ENCODE measurements around the gene ZCRB1.
A peak's percentile ranks its signal among the peaks of the same experiment; 100 is the strongest.
"Not testable (repeated sequence)": the region's sequence is repeated elsewhere in the genome, so short reads cannot be mapped to it uniquely, and the experiment has no call there.

ZCRB1 gene

DNA sequence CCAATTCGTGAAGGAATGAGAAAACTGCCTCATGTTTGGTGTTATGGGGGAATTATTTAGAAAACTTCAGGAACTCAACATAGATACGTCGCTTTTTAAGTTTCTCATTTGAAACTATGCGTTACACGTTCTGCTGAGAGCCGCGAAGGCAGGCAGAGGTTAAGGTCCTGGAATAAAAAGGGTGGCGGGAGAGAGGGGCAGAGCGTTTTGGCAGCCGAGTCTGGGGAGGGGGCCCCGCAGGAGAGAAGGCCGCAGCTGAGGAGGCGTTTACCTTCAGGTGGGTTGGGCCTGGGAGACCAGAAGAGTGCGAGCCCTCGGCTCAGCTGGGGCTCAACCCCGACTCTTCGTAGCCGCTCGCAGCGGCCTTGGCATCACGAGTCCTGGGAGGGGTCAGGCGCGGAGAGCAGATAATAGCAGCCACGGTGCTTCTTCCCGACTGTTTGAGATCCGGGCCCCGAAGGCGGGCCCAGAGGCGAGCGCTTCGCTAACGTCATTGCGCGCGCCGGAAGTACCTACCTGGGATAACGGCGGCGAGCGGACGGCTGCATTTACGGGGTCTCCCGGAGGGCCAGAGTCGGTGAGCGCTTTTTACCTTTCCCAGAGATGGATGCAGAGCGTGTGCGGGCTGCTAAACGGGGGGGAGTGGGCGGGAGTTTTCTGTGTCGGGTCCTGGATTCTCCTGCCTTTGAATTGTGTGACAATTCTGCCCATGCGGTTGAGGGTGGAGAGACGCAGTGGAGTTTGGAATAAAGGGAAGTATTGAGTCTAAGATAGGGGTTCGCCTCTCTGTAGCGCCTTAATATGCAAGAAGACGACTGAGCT, at the start of gene ZCRB1, which contains the start of gene PPHLN1:
TSS of gene ZCRB1 (minus strand) at position 442 of the 822 bp plus-strand sequence. CDS start 1,992 bp downstream, outside the sequence.
TSS of gene PPHLN1 (plus strand) at position 515 of the 822 bp plus-strand sequence. CDS start 9,736 bp downstream, outside the sequence.
- DNase-seq, result peak; percentile 91

- DNase-seq, result no peak
These were observed 47.8 kb upstream of the ZCRB1 start for GRCh38 chr12:42373669-42374068.

DNA sequence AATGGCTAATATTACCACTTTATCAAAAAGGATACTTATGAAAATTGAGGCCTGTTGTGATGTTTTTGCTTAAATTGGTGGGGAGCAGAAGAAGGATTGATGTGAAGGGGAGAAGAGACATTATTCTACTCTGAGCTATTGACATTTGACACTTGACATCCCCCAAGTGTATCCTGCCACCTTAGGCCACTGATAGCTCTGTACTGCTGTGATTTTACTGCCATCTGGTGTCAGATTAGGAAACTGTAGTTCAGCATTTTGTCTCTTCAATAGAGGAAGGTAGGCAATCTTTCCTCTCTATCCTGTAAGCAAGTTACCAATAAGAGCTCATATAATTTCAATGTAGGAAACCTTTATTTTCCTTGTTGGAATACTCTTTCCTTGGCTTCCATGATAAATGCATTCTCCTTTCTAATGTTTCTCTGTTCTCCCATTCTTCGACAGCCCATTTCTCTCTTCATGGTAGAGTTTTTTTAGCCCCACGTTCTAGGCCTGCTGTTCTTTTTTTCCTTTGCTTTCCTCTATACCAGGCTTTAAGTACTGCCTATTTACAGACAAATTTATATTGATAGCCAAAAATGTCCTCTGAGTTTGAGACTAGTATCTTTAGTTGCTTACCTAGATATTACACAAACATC, 46.4 kb upstream of the ZCRB1 start:
- peak; percentile 34 for DNase-seq

- no peak for DNase-seq
These were observed 44.1 kb upstream of the ZCRB1 start for GRCh38 chr12:42370013-42370412.

DNA sequence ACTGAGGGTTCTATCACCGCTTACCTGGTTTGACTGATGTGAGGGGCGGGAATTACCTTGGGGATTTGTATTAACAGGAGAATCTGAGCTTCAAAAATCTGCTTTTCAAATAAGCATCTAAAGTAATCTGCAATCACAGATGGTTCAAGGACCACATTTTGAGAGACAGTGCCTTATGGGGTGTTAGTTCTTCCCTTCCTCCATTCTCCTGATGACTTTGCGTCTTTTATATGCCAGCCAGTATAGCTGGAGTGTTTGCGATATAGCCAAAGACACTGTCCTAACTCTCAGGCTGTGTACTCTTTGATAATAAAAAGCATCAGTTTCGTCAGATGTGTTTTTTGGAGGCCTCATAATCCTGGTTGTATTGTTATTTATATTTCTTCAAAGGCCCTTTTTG, 39.6 kb upstream of the ZCRB1 start:
- DNase-seq, result no peak

DNA sequence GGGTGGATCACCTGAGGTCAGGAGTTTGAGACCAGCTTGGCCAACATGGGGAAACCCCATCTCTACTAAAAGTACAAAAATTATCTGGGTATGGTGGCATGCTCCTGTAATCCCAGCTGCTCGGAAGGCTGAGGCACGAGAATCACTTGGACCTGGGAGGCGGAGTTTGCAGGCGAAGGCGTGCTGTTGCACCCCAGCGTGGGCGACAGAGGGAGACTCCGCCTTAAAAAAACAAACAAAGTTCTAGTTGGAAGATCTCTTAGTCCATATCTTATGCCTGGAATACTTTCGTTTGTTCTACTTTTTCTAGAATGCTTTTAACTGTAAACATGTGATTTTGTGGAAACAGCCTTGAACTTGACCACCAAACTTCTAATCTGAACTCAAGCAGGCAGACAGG, 38.8 kb upstream of the ZCRB1 start:
- no peak for DNase-seq

- no peak for DNase-seq
These were observed 36.9 kb upstream of the ZCRB1 start for GRCh38 chr12:42362647-42363260.

DNA sequence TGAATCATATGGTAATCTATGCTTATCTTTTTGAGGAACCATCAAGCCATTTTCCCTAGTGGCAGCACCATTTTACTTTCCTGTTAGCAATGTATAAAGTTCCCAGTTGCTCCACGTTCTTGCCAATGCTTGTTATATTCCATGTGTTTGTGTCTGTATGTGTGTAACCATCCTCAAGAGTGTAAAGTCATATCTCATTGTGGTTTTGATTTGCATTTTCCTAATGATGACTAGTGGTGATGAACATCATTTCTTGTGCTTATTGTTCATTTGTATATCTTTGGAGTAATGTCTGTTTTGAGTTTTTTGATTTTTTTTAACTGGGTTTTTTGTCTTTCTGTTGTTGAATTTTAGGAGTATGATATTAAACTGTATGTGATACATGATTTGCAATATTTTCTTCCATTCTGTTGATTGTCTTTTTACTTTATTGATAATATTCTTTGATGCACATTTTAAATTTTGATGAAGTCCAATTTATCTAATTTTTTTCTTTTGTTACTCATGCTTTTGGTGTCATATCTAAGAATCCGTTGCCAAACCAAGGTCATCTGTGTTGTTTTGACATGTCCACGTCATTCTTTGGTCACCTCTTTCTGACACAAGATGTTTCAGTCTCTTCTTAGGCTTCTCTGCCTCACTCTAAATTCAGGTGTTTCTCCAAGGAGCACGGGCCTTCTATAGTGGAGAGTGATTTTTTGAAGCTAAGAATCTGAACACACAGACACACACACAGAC, 36.2 kb upstream of the ZCRB1 start:
- DNase-seq, result no peak

- DNase-seq, result no peak
These were observed 35.0 kb upstream of the ZCRB1 start for GRCh38 chr12:42360747-42361403.

DNA sequence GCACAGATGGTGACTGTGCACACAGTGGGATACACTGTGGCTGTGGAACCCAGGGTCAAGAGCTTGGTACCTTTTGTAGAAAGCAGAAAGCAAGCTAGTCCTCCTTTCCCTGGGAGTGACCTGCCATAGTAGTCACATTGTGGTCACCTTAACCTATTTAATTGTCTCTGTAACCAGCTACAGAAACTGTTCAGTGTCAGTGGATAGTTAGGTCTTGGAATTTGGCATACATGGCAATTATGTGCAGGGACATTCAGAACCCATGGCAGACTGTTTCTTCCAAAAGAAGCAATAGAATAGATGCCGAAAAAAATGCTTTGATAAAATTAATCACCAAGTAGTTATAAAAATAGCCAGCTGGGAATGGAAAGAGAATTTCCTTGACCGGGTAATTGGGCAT, 30.4 kb upstream of the ZCRB1 start:
- DNase-seq, result no peak

GRCh38 chr12:42350021-42350407, 24.1 kb upstream of the ZCRB1 start:
- DNase-seq, result not testable (repeated sequence)

DNA sequence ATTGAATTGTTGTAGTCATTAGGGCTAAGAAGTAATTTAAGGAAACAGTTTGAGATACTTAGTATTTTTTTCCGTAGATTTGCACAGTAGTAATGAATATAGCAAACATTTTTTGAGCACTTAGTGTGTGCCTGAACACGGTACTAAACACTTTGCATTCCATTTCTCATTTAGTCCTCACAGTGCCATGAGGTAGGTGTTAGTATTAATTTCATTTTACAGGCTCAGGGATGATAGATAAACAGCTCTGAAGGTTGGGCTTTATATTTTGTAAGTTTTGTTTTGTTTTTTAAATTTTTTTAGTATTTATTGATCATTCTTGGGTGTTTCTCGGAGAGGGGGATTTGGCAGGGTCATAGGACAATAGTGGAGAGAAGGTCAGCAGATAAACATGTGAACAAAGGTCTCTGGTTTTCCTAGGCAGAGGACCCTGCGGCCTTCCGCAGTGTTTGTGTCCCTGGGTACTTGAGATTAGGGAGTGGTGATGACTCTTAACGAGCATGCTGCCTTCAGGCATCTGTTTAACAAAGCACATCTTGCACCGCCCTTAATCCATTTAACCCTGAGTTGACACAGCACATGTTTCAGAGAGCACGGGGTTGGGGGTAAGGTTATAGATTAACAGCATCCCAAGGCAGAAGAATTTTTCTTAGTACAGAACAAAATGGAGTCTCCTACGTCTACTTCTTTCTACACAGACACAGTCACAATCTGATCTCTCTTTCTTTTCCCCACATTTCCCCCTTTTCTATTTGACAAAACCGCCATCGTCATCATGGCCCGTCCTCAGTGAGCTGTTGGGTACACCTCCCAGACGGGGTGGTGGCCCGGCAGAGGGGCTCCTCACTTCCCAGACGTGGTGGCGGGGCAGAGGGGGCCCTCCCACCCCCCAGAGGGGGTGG, 23.5 kb upstream of the ZCRB1 start:
- DNase-seq, result not testable (repeated sequence)

DNA sequence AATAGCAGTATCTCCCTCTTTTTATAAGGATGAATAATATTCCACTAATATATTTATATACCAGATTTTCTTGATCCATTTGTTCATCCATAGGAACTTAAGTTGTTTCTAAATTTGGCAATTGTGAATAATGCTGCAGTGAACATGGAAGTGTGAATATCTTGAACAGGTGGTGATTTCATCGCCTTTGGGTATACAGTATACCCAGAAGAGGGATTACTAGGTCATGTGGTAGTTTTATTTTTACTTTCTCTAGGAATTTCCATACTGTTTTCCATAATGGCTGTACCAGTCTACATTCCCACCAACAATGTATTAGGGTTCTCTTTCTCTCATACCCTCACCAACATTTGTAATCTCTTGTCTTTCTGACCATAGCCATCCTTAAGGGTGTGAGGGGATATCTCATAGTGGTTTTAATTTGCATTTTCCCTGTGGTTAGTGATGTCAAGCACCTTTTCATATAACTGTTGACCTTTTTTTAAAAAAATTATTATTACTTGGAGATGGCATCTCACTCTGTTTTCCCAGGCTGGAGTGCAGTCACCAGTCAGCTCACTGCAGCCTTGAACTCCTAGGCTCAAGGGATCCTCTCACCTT, 20.6 kb upstream of the ZCRB1 start:
- no peak for DNase-seq

- DNase-seq, result no peak
These were observed 17.8 kb upstream of the ZCRB1 start for GRCh38 chr12:42343721-42344120.

DNA sequence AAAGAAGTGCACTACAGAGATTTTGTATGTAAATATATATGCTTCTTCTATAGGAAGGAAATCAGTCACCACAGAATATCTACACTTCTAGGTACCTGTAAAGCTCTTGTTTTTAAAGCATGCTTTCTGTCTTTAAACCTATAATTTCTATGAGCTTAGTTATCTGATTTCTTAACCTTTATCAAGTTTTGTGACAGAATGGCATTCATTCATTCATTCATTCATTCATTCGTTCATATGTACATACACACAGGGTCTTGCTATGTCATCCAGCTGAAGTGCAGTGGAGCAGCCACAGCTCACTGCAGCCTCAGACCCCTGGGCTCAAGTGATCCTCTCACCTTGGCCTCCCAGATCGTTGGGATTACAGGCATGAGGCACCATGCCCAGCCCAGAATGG, 16.1 kb upstream of the ZCRB1 start:
- no peak for DNase-seq

- DNase-seq, result no peak
These were observed 12.4 kb upstream of the ZCRB1 start for GRCh38 chr12:42338280-42338679.

- no peak for DNase-seq
These were observed 10.4 kb upstream of the ZCRB1 start for GRCh38 chr12:42336286-42336685.

GRCh38 chr12:42332301-42333285, 6.7 kb upstream of the ZCRB1 start:
- DNase-seq, result peak; percentile 33

GRCh38 chr12:42330097-42330496, 4.2 kb upstream of the ZCRB1 start:
- not testable (repeated sequence) for DNase-seq

- DNase-seq, result no peak
These were observed 1.3 kb upstream of the ZCRB1 start for GRCh38 chr12:42327227-42327590.

All from NCI-H226 (cell line).